HepG2 (cell line): ENCODE measurements around the gene ZNF285. TPM values are rescaled to one million over a fixed set of nuclear protein-coding genes. Genes with fewer than 3 reads are reported as not detected.
A peak's percentile ranks its signal among the peaks of the same experiment; 100 is the strongest.

ENCODE experiments used
- ETV5 ChIP-seq: IDR thresholded peaks from 2 replicates; pipeline ENCODE4 v1.6.1; 2018; ENCODE audit warnings: missing biosample characterization, missing genetic modification reagents, inconsistent platforms, borderline replicate concordance
- KIAA2018 ChIP-seq: sonication (generic); formaldehyde crosslinking; IDR thresholded peaks from 2 replicates; pipeline ENCODE4 v1.5.0; 2020; ENCODE audit warnings: mild to moderate bottlenecking, missing genetic modification reagents, borderline replicate concordance
- MED1 ChIP-seq: sonication (generic); formaldehyde crosslinking; IDR thresholded peaks from 2 replicates; pipeline ENCODE4 v1.4.0; 2020; ENCODE audit warnings: missing genetic modification reagents
- NFE2L2 ChIP-seq: fragments of 150-350 bp; IDR thresholded peaks from 2 replicates; pipeline ENCODE4 v1.6.1; 2014; ENCODE audit warnings: low read length
- PITX1 ChIP-seq: sonication (generic); formaldehyde crosslinking; IDR thresholded peaks from 2 replicates; pipeline ENCODE4 v1.5.1; 2020; ENCODE audit warnings: mild to moderate bottlenecking, missing genetic modification reagents
- POLR2AphosphoS2 ChIP-seq: IDR thresholded peaks from 2 replicates; pipeline ENCODE4 v1.6.1; 2011; ENCODE audit warnings: low read depth, low read length, improper control_type of control experiment
- PPARG ChIP-seq: conservative IDR thresholded peaks from 2 replicates; pipeline ENCODE4 v1.6.1; 2016; ENCODE audit warnings: missing biosample characterization, missing genetic modification reagents
- RXRA ChIP-seq: sonication (generic); formaldehyde crosslinking; IDR thresholded peaks from 2 replicates; pipeline ENCODE4 v1.5.1; 2020; ENCODE audit warnings: missing genetic modification reagents
- SKI ChIP-seq: fragments of 450-650 bp; IDR thresholded peaks from one replicate; pipeline ENCODE4 v1.6.1; 2018; ENCODE audit warnings: mild to moderate bottlenecking; ENCODE audit not compliant: partially characterized antibody
- SNAI1 ChIP-seq: sonication (generic); formaldehyde crosslinking; IDR thresholded peaks from 2 replicates; pipeline ENCODE4 v1.5.0; 2020; ENCODE audit warnings: mild to moderate bottlenecking, missing genetic modification reagents, borderline replicate concordance
- SPEN ChIP-seq: sonication (generic); formaldehyde crosslinking; IDR thresholded peaks from 2 replicates; pipeline ENCODE4 v1.5.1; 2020; ENCODE audit warnings: low read depth, mild to moderate bottlenecking, missing genetic modification reagents
- ZBTB46 ChIP-seq: sonication (generic); formaldehyde crosslinking; IDR thresholded peaks from 2 replicates; pipeline ENCODE4 v1.4.0; 2020; ENCODE audit warnings: mild to moderate bottlenecking, missing genetic modification reagents, borderline replicate concordance
- ZNF232 ChIP-seq: sonication (generic); formaldehyde crosslinking; IDR thresholded peaks from 2 replicates; pipeline ENCODE4 v1.4.0; 2020; ENCODE audit warnings: missing genetic modification reagents, borderline replicate concordance
- ZNF296 ChIP-seq: sonication (generic); formaldehyde crosslinking; conservative IDR thresholded peaks from 2 replicates; pipeline ENCODE4 v1.5.0; 2020; ENCODE audit warnings: mild to moderate bottlenecking, missing genetic modification reagents
- ZNF550 ChIP-seq: sonication (generic); formaldehyde crosslinking; IDR thresholded peaks from 2 replicates; pipeline ENCODE4 v1.4.0; 2020; ENCODE audit warnings: mild to moderate bottlenecking, missing genetic modification reagents, borderline replicate concordance
- ZNF570 ChIP-seq: sonication (generic); formaldehyde crosslinking; IDR thresholded peaks from 2 replicates; pipeline ENCODE4 v1.4.0; 2020; ENCODE audit warnings: mild to moderate bottlenecking, missing genetic modification reagents, borderline replicate concordance
- ZNF816 ChIP-seq: sonication (generic); formaldehyde crosslinking; IDR thresholded peaks from 2 replicates; pipeline ENCODE4 v1.8.0; 2022; ENCODE audit warnings: missing genetic modification reagents, mild to moderate bottlenecking, borderline replicate concordance
- ZNF879 ChIP-seq: sonication (generic); formaldehyde crosslinking; IDR thresholded peaks from 2 replicates; pipeline ENCODE4 v1.8.1; 2023; ENCODE audit warnings: missing genetic modification reagents
- polyA plus RNA-seq, 8 experiments: library from polyadenylated mRNA; depleted of rRNA in 3 of 8; stranded (reverse) in 7 of 8; unstranded in 1 of 8; fragments of >200 nt; fragmentation: Illumina TruSeq in 4 of 8; extraction: Trizol in 4 of 8; gene quantifications; 2 replicates each; pipeline versions ENCODE4 v1.2.1 to v1.2.3, GENCODE V29; 2011 to 2016; ENCODE audit warnings: low read depth in 4 of 8, missing spikeins in 1 of 8, mixed read lengths in 1 of 8; ENCODE audit not compliant: insufficient read depth in 1 of 8
- total RNA-seq, 5 experiments: library from RNA; depleted of rRNA; stranded (reverse); fragments of >200 nt; fragmentation: Illumina TruSeq; extraction: Trizol; gene quantifications; 2 replicates each; pipeline ENCODE4 v1.2.3, GENCODE V29; 2016; ENCODE audit warnings: low read depth in 1 of 5
- TF ChIP-seq, protein P1 (sequence below): sonication (generic); formaldehyde crosslinking; IDR thresholded peaks from 2 replicates; pipeline ENCODE4 v1.8.0; 2022; ENCODE audit warnings: missing genetic modification reagents, mild to moderate bottlenecking, inconsistent platforms, borderline replicate concordance

Gene ZNF285
- total and polyA plus RNA-seq, 2 of the 13 experiments (the other 11 are each of a cell fraction or from before 2014, with no cell fraction given) = 0.82 to 1.7 TPM

GRCh38 chr19:44356383-44357111 is 44.9 kb downstream of the ZNF285 start, which contains the start of gene ZNF112 (continued):
- TF ChIP-seq KIAA2018 (CRISPR knock-in tag) (no peak), NFE2L2 (no peak), ZNF570 (CRISPR knock-in tag) (no peak), RXRA (CRISPR knock-in tag) (0 out of 2 replicates have a peak, but pooled peaks have one; percentile 27), ZNF296 (no peak), SPEN (peak; percentile 95), ZNF816 (CRISPR knock-in tag) (no peak), ZBTB46 (no peak), MED1 (peak; percentile 33; the same call in 1 of the 2 replicates), SNAI1 (no peak), ETV5 (CRISPR knock-in tag) (peak; percentile 66), SKI (no peak), PPARG (CRISPR knock-in tag) (0 out of 2 replicates have a peak, but pooled peaks have one; percentile 23), POLR2AphosphoS2 (no peak), ZNF232 (peak; percentile 72; the same call in 1 of the 2 replicates), PITX1 (CRISPR knock-in tag) (peak; percentile 67; the same call in 1 of the 2 replicates), ZNF879 (CRISPR knock-in tag) (no peak), ZNF550 (CRISPR knock-in tag) (no peak)
- TF ChIP-seq, protein P1, sequence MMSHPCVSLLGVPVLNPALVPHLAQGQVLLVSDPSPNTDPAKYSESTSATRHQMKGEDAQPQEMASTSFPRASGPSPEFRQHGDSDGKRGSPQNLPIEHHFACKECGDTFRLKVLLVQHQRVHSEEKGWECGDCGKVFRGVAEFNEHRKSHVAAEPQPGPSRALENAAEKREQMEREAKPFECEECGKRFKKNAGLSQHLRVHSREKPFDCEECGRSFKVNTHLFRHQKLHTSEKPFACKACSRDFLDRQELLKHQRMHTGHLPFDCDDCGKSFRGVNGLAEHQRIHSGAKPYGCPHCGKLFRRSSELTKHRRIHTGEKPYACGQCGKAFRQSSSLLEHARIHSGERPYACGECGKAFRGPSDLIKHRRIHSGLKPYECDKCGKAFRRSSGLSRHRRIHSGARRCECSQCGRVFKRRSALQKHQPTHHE (CRISPR knock-in tag) = no peak
